Amniotic epithelial cell (primary cell): Measurements from ENCODE around the gene TBL1XR1.

Source experiments
- DNase-seq: peaks from one replicate; pipeline ENCODE4 v3.0.0-alpha.2; 2010; ENCODE audit warnings: low read depth

Gene TBL1XR1

DNA sequence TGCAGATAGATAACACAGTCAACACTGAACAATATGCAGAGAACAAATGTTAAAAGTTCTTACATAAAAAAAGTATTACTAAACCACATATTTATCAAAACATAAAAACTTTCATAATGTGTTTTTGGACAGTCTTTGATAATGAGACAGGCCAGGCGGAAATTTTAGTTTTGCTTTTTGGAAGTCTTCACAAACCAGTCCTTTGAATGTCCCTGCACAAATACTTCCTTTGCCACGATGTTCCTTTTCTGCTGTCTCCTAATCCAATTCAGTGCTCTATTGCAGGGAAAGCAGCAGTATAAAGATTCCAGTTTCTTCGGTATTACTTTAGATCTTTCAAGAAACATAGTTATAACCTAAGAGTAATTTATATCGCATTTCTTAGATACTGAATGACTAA, 135.9 kb downstream of the TBL1XR1 start:
- DNase-seq, result no peak

DNA sequence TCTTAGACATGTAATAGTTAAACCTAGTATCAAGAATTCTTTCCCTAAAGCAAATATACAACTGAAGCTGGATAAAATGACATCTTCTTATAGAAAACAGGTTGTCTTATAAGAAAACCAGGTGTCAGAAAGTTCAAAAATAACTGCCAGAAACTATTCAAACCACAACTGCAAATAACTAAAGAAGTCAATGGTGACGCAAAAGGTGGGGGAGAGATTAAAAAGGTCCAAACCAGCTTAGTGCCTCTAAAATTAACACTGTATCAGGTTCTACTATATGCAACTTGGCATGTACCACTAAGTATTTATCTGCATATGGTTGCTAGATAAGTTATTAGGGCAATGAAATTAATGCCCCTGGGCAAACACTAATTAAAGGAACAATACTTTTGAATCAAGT, 136.8 kb downstream of the TBL1XR1 start:
- DNase-seq, result no peak

DNA sequence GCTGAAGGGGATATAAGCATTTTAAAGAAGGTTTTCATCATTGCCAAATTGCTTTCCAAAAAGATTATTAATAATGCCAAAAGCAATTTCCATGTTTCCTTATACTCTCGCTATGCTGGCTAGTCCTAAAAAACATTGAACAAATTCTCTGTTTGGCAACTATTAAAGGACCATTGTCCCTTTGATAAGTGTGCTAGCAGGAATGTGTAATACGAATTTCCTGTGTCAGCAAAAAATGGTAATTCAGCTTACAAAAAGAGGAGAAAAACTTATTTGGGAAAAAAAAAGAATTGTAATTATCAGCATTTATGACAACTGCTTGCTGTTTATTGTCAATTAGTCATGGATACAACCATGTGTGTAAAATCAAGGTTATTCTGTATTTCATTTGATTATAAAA, 138.6 kb downstream of the TBL1XR1 start:
- no peak for DNase-seq

DNA sequence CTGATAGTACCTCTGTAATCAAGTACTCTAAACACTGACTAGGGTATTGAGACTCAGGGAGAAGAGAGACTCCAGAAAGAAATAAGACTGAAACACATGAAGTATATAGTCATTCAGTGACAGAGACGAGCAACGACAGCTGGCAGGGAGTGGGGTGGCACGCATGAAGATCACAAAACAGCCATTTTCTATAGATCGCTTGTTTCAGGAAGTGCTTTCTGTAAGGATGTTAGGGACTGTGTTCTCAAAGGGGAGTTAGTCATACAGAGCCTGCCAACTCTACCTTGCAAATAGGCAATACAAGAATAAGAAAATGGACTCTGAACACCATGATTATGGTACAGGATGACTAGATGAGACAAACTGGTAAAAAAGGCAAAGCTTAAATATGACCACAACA, 139.5 kb downstream of the TBL1XR1 start:
- no peak for DNase-seq

DNA sequence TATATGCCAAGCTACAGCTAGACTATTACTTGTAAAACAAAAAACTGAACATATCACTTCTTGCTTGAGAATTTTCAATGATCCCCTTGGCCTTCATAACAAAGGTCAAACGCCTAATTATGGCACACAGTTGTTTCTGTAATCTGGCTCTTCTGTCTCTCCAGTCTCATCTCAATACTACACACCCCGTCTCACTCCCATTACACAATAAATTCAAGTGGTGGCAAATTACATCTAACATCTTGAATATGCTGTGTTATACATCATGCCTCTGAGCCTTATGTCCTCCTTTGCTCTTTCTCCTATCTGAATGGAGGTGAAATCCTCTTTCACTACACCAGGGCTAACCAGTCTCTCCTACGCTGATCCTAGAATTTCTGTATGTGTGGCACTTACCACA, 140.4 kb downstream of the TBL1XR1 start:
- DNase-seq, result no peak

DNA sequence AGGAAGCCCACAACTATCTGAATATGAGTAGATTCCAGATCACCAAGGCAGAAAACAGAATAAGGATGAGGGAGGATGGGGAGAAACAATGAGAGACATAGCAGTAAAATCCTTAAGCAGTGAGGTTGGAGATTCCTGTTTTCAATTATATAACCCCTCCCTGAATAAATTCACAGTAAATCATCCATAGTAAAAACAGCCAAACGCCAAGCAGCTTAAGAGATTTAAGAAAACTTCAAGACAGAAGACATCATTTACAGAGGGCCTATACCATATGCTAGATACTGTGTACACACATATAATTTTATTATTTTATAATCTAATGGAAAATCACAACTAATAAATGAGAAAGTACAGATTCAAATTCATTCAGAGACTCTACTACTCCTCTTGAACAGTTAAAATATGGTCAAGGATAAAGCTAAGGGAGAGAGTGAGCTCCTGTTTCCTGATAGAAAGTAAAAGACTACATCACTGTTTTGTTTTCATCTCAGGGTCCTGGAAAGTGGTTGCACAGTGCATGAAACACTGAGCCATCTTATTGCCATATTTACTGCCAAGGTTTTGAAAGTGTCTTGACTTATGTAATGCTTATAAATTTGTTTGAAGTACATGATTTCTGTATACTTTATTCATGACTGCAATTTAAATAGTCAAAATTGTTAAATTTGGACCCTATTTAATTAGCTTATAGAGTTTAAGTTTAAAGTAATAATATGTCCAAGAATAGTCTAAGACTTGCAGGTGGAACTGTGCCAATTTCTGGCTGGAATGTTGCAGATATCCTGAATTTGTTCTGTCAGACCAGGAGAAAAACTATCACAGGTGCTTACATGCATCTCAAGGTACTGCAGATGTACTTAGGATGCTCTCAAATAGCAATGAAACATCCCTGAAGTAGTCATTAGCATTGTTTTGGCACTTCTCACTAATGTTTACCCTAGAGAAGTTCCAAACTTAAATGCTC, 141.4 kb downstream of the TBL1XR1 start:
- DNase-seq, result peak; percentile 14

DNA sequence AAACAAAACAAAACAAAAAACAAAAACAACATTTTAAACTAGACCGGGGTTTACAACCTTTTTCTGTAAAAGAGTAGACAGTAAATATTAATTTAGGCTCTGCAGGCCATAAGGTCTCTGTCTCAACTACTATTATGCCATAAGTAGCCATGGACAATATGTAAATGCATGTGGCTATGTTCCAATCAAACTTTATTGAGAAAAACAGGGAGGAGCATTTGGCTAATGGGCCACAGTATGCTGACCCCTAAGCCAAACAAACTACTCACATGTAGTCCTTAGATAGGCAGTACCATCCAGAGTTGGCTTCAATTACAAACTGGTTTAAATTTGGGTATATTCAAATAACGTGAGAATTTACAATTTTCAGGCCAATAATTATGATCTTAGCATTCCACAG, 144.2 kb downstream of the TBL1XR1 start:
- DNase-seq, result no peak

DNA sequence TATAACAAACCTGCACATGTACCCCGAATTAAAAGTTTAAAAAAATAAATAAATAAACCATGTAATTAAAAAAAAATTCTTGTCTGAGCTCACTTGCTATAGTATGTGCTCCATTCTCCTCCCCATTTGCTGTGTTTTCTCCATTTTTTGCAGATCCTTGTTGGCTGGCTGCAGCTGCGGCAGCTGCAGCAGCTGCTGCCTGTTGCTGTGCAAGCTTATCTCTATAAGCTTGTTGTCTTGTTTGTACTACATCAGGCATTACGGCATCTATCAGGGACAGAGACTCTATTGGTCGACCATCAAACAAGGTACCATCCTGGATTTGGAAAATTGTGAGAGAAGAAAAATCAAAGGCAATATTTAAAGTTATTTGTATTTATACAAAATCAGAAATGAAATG, 145.9 kb downstream of the TBL1XR1 start:
- peak; percentile 44 for DNase-seq

DNA sequence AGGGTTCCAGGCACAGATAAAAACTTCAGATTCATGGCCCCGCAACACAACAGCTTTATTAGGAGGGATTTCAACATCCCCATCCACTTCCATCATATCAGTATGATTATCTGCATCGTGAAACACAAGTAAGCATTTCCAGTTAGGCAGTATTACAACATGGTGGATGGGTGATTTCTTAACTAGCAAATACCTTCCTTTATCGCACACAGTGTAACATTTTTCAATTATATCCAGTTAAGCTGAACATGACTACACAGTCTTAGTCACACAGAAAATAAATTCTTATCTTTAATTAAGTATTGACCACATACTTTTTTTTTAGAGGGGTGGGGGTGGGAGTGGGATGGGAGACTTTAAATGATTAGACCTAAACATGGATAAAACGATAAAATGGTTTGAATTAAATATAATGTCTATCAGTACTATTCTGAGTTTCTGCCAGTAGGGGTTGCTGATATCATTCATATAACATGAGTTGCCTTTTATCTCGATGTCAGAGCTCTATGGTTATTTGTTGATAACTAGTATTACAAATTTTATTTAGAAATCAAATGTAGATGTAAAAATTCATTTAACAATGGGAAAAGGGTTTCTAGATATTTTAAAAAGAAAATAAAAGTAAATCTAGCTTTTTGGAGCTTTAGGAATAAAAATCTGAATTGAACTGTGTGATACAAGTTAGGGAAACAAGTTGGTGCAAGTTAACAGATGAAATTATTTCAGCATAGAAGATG, 146.6 kb downstream of the TBL1XR1 start:
- DNase-seq, result peak; percentile 97

DNA sequence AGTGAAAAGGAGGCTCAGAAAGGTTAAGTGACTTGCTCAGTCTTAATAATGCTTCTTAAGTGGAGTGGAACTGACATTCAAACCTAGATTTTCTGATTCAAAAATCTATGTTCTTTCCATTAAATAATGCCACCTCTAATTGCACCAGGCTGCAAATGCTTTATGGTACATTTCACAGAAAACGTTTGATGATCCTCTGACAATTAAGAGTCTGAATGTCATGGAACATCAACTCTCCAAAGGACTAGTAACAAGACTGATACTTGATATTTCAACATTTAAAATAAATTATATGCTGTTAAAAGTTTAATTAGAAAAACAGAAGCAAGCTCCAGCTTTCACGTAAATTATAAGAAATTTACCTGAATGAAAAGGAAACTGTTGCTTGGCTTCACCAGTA, 151.5 kb downstream of the TBL1XR1 start:
- no peak for DNase-seq

DNA sequence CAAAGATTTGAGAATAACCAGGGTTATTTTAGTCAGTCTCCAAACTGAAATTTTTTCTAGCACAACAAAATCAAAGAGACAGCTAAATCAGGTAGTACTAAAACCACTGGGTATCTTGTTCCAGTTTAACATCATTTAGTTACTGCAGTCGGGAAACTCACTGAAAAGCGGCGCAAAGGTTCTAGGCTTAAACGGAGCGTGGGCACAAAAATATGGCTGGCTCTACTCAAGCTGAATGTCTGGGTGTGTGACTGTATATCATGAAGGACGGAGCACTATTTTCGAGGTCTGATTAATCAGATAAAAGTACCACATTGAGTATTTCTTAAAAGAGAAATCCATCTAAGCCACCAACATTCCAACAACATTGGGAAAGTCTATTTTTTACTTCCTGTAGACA, 152.1 kb downstream of the TBL1XR1 start:
- no peak for DNase-seq

DNA sequence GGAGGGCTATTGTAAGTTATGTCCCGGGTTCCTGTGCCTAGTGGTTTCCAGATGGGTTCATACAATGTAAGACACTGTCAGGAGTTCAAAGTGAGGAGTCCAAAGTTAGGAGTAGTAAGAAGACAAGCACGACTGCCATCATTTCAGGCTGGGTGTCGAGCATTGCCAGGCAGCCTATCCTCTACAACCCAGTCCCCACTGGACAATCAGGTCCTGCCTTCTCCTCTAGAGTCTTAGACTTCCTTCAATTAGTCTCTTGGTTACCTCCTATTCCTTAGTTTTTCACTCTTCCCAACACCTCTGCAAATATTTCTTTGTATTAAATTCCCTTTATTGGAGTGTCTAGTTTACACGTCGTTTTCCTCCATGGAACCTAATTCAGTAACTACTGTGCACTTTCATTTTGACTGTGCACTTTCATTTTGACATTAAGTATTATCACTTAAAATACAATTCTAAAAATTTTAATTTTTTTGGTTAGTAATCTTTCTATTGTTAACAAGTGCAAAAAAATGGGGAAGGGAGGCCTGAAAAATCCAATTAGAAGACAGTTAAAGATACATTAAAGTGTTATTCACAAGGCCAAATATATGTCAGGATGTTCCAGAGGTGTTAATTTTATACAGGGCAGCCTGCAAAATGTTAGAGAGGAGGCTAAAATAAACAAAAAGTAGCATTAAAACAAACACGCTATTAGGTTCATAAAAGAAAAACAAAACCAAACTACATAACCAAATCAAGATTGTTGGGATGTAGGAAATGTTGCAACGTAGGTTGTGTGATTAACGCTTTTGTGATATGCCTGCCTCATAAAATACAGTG, 155.3 kb downstream of the TBL1XR1 start:
- DNase-seq, result no peak

DNA sequence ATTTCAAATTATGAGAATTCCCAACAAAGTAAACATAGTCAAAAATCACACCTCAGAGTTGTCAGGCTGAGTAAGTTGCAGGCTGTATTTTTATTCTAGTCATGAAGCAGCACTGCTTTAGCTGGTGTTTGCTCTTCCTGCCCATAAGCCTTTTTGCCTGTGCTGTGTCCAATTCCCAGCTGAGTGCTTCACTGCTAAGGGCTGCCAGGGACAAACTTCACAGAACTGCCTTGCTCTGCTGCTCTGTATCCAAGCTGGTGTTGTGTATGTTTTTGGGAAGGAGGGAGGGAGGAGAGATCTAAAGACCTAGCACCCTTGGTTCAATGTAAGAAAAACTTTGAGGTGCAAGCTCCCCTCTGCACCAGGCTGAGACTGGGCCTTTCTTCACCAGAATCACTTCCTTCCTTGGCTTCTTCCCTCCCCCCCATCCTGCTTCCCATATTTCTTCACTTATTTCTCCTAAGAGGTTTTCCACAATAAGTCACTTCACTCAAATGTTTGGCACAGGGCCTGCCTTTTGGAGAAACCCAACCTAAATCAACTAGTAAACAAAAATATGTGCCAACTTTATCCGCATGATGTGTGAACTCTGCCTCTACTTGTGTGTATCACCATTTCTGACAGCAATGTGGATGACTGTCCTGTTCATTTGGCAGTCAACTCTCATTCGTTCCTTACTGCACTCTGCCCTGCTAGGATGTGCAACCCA, 156.1 kb downstream of the TBL1XR1 start:
- DNase-seq, result peak; percentile 87

DNA sequence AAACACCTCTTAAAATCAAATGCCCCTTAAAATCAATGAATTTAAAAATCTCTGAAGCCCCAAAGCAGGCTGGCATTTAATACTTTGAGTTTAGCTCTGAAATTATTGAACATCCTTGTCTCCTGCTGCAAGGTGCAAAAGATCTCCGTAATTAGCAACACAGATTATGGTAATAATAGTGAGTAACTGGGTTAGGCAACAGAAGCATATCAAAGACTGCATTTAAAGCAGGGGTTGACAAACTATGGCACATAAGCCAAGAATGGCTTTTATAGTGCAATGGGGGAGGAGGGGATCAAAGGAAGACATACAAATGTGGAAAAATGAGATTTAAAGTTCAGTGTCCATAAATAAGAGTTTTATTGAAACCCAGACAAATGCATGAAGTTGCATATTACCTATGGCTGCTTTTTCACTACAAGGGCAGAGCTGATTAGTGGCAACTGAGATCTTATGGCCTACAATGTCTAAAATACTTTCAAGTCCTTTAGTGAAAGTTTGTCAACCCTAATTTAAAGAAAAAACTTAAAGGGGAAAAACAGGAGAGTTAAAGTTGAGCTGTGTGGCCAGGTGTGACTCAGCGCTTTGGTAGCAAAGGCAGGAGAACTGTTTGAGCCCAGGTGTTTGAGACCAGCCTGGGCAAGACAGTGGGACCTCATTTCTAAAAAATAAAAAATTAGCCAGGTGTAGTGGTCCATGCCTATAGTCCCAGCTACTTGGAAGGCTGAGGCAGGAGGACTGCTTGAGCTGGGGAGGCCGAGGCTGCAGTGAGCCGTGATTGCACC, 157.6 kb downstream of the TBL1XR1 start:
- DNase-seq, result no peak

DNA sequence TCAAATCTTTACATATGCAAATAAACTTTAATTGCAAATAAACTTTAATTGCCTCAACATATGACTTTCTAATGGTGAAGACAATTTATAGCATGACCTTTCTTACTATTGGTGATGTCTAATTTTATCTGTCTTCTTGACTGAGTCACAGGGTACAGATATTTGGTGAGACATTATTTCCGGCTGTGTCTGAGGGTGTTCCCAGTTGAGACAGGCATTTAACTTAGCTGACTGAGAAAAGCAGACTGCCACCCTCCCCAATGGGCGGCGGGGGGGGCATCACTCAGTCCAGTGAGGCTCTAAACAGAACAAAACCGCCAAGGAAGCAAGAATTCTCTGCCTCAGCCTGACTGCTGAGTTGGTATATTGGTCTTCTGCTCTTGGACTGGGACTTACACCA, 160.0 kb downstream of the TBL1XR1 start:
- DNase-seq, result no peak

DNA sequence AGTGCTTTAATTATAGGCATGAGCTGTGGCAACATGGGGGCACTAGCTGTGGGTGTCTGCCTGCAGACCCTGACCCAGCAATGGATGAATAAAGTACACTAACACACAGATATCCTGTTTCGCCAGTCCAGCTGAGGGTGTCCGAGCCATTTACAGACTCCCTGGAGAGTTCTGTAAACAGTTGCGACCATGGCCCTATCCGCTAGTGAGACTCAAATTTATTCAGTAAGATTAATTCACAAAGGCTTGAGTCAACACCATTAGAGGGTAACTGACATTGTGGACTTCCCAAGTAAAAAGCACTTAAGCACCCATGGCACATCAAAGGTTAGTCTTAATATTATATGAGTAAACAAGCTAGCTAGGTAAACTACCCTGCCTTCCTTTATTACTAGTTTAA, 161.6 kb downstream of the TBL1XR1 start:
- no peak for DNase-seq

DNA sequence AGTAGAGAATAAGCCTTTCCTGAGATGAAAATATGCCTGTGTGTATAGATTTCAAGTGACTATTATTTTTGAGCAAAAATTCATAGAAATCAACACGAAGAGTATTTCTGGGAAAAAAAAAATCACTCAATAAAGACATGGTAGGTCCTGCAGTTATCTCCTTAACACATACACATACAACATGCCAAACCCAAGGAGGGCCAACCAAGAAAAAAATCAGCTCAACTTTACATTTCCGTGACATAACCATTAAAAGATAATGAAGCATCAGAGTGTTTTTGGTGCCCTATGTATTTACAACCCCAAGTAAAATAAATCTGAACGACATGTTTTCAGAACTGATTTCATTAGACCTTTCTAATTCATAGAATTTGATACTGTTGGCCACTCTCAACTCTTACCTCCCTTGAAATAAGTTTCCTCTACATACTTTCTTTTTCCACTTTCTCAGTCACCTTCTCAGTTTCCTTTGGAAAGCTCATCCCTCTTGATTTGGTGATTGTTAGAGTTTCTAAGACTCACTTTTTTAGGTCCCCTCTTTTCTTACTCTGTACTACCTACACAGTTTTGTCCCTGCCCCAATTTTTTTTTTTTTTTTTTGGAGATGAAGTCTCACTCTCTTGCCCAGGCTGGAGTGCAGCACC, 162.3 kb downstream of the TBL1XR1 start:
- no peak for DNase-seq

DNA sequence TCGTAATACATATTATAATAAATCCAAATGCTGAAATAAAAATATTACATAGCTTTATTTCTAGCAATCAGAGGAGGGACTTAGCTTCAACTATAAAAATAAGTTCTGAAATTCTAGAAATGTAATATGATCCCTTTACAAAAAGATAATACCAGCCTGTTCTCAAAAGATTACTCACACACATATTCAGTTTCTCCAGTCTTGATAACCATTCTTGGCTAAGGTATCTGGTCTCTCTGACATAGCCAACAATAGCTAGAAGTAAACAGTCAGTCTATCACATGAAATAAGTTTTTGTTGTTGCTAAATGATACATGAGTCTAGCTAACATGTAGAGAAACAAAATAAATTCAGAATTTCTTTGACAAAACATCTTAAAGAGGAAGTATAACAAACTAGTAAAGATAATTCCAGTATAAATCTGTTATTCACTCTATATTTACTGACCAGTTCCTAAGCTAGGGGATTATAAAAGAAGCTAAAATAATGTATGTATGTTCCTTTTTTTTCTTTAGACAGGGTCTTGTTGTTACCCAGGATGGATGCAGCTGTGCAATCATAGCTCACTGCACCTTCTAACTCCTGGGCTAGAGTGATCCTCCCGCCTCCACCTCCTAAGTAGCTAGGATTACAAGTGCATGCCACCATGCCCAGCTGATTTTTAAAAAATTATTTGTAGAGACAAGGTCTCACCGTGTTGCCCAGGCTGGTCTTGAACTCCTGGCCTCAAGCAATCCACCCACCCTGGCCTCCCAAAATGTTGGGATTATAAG, 170.6 kb downstream of the TBL1XR1 start:
- DNase-seq, result peak; percentile 87

DNA sequence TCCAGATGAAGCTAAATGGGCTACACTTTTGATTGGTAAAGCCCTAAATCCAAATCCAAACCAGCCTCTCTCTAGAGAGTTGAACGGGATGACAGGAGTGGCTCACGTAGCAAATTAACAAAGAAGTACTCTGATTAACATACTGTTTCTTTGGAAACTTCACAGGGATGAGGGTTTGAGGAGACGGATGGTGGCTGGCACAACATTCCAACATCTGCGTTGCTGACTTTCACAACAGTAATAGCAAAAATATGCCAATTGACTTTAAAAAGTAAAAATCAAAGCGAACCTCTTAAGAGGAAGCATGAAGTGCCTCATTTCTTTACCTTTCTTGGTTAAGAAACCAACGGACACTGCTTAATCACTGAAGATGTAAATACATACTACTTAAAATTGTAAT, 181.4 kb downstream of the TBL1XR1 start:
- no peak for DNase-seq
